Activated naive CD8-positive, alpha-beta T cell treated with anti-CD3 and anti-CD28 coated beads for 36 hours (primary cell): Measurements from ENCODE around the gene PCDHB14. TPM values are rescaled to one million over a fixed set of nuclear protein-coding genes. Genes with fewer than 3 reads are reported as not detected.
"Not testable (repeated sequence)": the region's sequence is repeated elsewhere in the genome, so short reads cannot be mapped to it uniquely, and the experiment has no call there.

Source experiments
- DNase-seq: peaks from one replicate; pipeline ENCODE4 v3.0.0; 2021
- H3K27ac Mint-ChIP-seq: one replicate; pipeline ENCODE4 v1.8.0; 2022; ENCODE audit warnings: mild to moderate bottlenecking, moderate library complexity, mixed read lengths
- H3K27me3 Mint-ChIP-seq: one replicate; pipeline ENCODE4 v1.8.0; 2022; ENCODE audit warnings: mild to moderate bottlenecking, mixed read lengths
- H3K36me3 Mint-ChIP-seq: one replicate; pipeline ENCODE4 v1.8.0; 2021; ENCODE audit warnings: mild to moderate bottlenecking, mixed read lengths
- H3K4me1 Mint-ChIP-seq: one replicate; pipeline ENCODE4 v1.8.0; 2021; ENCODE audit warnings: mixed read lengths
- H3K4me3 Mint-ChIP-seq: one replicate; pipeline ENCODE4 v1.8.0; 2022; ENCODE audit warnings: mild to moderate bottlenecking, moderate library complexity, mixed read lengths
- H3K9me3 Mint-ChIP-seq: one replicate; pipeline ENCODE4 v1.8.0; 2022; ENCODE audit warnings: mixed read lengths
- total RNA-seq, 2 experiments: library from RNA; stranded (reverse); gene quantifications; one replicate each; pipeline ENCODE4 v1.2.3, GENCODE V29; 2021

Gene PCDHB14
- total RNA-seq, 2 experiments from 2014 or later: not detected

- DNase-seq, H3K4me3 Mint-ChIP-seq, H3K4me1 Mint-ChIP-seq, H3K27ac Mint-ChIP-seq: not testable (repeated sequence)
- Mint-ChIP-seq H3K9me3 (peaks cover 43% of the 10 kb centered on the region), H3K27me3 (peaks cover 61% of the 10 kb centered on the region), H3K36me3 (peaks cover 21% of the 10 kb centered on the region)
Observed at GRCh38 chr5:141235922-141236321, 12.8 kb downstream of the PCDHB14 start.

- H3K9me3 Mint-ChIP-seq: peaks cover 41% of the 10 kb centered on the region
Observed at GRCh38 chr5:141236516-141237313, 13.6 kb downstream of the PCDHB14 start.

GRCh38 chr5:141241496-141241895 is 18.4 kb downstream of the PCDHB14 start:
- Mint-ChIP-seq H3K4me1 (peaks cover 1% of the 10 kb centered on the region), H3K9me3 (peaks cover 57% of the 10 kb centered on the region), H3K36me3 (peaks cover 31% of the 10 kb centered on the region), H3K27ac (no peak overlapping the region), H3K4me3 (no peak overlapping the region), H3K27me3 (peaks cover 81% of the 10 kb centered on the region)
- DNase-seq: no peak

More at GRCh38 chr5:141236516-141237313, 13.6 kb downstream of the PCDHB14 start:
- H3K27me3 Mint-ChIP-seq: peaks cover 62% of the 10 kb centered on the region
- H3K4me3 Mint-ChIP-seq: no peak overlapping the region
- no peak overlapping the region for H3K27ac Mint-ChIP-seq
- DNase-seq: no peak
- no peaks in the 10 kb centered on the region for H3K4me1 Mint-ChIP-seq
- H3K36me3 Mint-ChIP-seq: peaks cover 23% of the 10 kb centered on the region

GRCh38 chr5:141245250-141245717 is 22.1 kb downstream of the PCDHB14 start, which contains the start of gene PCDHB15:
TSS of gene PCDHB15 (plus strand) at chr5:141245395. CDS start at chr5:141245579, 184 bp downstream.
- no peak for DNase-seq
- Mint-ChIP-seq H3K9me3 (peaks cover 60% of the 10 kb centered on the region), H3K27ac (no peak within 1 kb of the TSS), H3K4me3 (no peak within 1 kb of the TSS), H3K27me3 (peaks cover 62% of the 10 kb centered on the region), H3K4me1 (peaks cover 1% of the 10 kb centered on the region), H3K36me3 (peaks cover 37% of the 10 kb centered on the region)

GRCh38 chr5:141246971-141247370 is 23.8 kb downstream of the PCDHB14 start:
- Mint-ChIP-seq H3K9me3 (peaks cover 59% of the 10 kb centered on the region), H3K36me3 (peaks cover 27% of the 10 kb centered on the region), H3K27me3 (peaks cover 48% of the 10 kb centered on the region)
- not testable (repeated sequence) for H3K4me1 Mint-ChIP-seq, H3K4me3 Mint-ChIP-seq, H3K27ac Mint-ChIP-seq, DNase-seq

GRCh38 chr5:141247434-141247833 is 24.3 kb downstream of the PCDHB14 start:
- not testable (repeated sequence) for H3K27ac Mint-ChIP-seq, H3K4me1 Mint-ChIP-seq, H3K4me3 Mint-ChIP-seq, DNase-seq
- Mint-ChIP-seq H3K9me3 (peaks cover 58% of the 10 kb centered on the region), H3K27me3 (peaks cover 44% of the 10 kb centered on the region), H3K36me3 (peaks cover 27% of the 10 kb centered on the region)

GRCh38 chr5:141250576-141250975 is 27.4 kb downstream of the PCDHB14 start:
- H3K4me3 Mint-ChIP-seq: no peak overlapping the region
- no peaks in the 10 kb centered on the region for H3K4me1 Mint-ChIP-seq
- H3K36me3 Mint-ChIP-seq: peaks cover 20% of the 10 kb centered on the region
- peaks cover 57% of the 10 kb centered on the region for H3K9me3 Mint-ChIP-seq
- peaks cover 12% of the 10 kb centered on the region for H3K27me3 Mint-ChIP-seq
- H3K27ac Mint-ChIP-seq: no peak overlapping the region
- DNase-seq: no peak

- Mint-ChIP-seq H3K4me3 (no peak overlapping the region), H3K27ac (no peak overlapping the region), H3K4me1 (no peaks in the 10 kb centered on the region), H3K27me3 (no peaks in the 10 kb centered on the region), H3K9me3 (peaks cover 63% of the 10 kb centered on the region), H3K36me3 (peaks cover 23% of the 10 kb centered on the region)
- DNase-seq: no peak
Observed at GRCh38 chr5:141258464-141258863, 35.3 kb downstream of the PCDHB14 start.

GRCh38 chr5:141258948-141259347 is 35.8 kb downstream of the PCDHB14 start:
- Mint-ChIP-seq H3K36me3 (peaks cover 24% of the 10 kb centered on the region), H3K27ac (no peak overlapping the region), H3K27me3 (no peaks in the 10 kb centered on the region), H3K4me3 (no peak overlapping the region), H3K9me3 (peaks cover 64% of the 10 kb centered on the region), H3K4me1 (no peaks in the 10 kb centered on the region)
- no peak for DNase-seq

- no peaks in the 10 kb centered on the region for H3K4me1 Mint-ChIP-seq
- no peaks in the 10 kb centered on the region for H3K27me3 Mint-ChIP-seq
Observed at GRCh38 chr5:141260458-141261237, 37.5 kb downstream of the PCDHB14 start.

GRCh38 chr5:141261238-141261546 is 38.0 kb downstream of the PCDHB14 start:
- Mint-ChIP-seq H3K36me3 (peaks cover 37% of the 10 kb centered on the region), H3K4me3 (no peak overlapping the region), H3K4me1 (no peaks in the 10 kb centered on the region), H3K27ac (no peak overlapping the region), H3K9me3 (peaks cover 58% of the 10 kb centered on the region), H3K27me3 (no peaks in the 10 kb centered on the region)
- no peak for DNase-seq

More at GRCh38 chr5:141260458-141261237, 37.5 kb downstream of the PCDHB14 start:
- no peak overlapping the region for H3K4me3 Mint-ChIP-seq
- peaks cover 58% of the 10 kb centered on the region for H3K9me3 Mint-ChIP-seq
- peaks cover 32% of the 10 kb centered on the region for H3K36me3 Mint-ChIP-seq
- no peak overlapping the region for H3K27ac Mint-ChIP-seq
- no peak for DNase-seq

GRCh38 chr5:141269195-141269594 is 46.1 kb downstream of the PCDHB14 start:
- no peak overlapping the region for H3K4me3 Mint-ChIP-seq
- H3K4me1 Mint-ChIP-seq: no peaks in the 10 kb centered on the region
- no peak overlapping the region for H3K27ac Mint-ChIP-seq
- no peaks in the 10 kb centered on the region for H3K27me3 Mint-ChIP-seq
- DNase-seq: no peak
- peaks cover 61% of the 10 kb centered on the region for H3K9me3 Mint-ChIP-seq
- peaks cover 44% of the 10 kb centered on the region for H3K36me3 Mint-ChIP-seq

- DNase-seq: no peak
- Mint-ChIP-seq H3K4me1 (no peaks in the 10 kb centered on the region), H3K27ac (no peak overlapping the region), H3K27me3 (no peaks in the 10 kb centered on the region), H3K36me3 (peaks cover 30% of the 10 kb centered on the region), H3K4me3 (no peak overlapping the region), H3K9me3 (peaks cover 63% of the 10 kb centered on the region)
Observed at GRCh38 chr5:141272906-141273305, 49.8 kb downstream of the PCDHB14 start.
